Mesodermal cell (in vitro differentiated cells): ENCODE results near the gene ITGA11.
A peak's percentile ranks its signal among the peaks of the same experiment; 100 is the strongest.

ENCODE experiments used
- H3K27ac ChIP-seq: 2 replicates; pipeline ENCODE4 v1.7.0; 2013; ENCODE audit warnings: mild to moderate bottlenecking, low read depth, low read length, moderate library complexity; ENCODE audit not compliant: severe bottlenecking
- H3K36me3 ChIP-seq: 2 replicates; pipeline ENCODE4 v1.7.1; 2013; ENCODE audit warnings: mild to moderate bottlenecking, low read length, moderate library complexity; ENCODE audit not compliant: control insufficient read depth, insufficient read depth
- H3K4me1 ChIP-seq: one replicate; pipeline ENCODE4 v1.7.1; 2013; ENCODE audit warnings: mild to moderate bottlenecking, low read length; ENCODE audit not compliant: insufficient read depth, control insufficient read depth, poor library complexity, severe bottlenecking
- H3K4me3 ChIP-seq: 2 replicates; pipeline ENCODE4 v1.7.0; 2013; ENCODE audit warnings: low read length, control low read depth, mild to moderate bottlenecking; ENCODE audit not compliant: insufficient read depth, poor library complexity, severe bottlenecking; ENCODE audit errors: extremely low read depth
- H3K9me3 ChIP-seq: 2 replicates; pipeline ENCODE4 v1.7.1; 2013; ENCODE audit warnings: mild to moderate bottlenecking, low read length, moderate library complexity; ENCODE audit not compliant: control insufficient read depth
- WGBS, 2 experiments: methylation state at CpG; one replicate each; pipeline ENCODE4 v1.1.5; 2013; ENCODE audit warnings: missing lambda C conversion rate in 2 of 2; ENCODE audit not compliant: insufficient coverage in 2 of 2; 5-methylcytosine and 5-hydroxymethylcytosine counted together

ITGA11 gene

DNA sequence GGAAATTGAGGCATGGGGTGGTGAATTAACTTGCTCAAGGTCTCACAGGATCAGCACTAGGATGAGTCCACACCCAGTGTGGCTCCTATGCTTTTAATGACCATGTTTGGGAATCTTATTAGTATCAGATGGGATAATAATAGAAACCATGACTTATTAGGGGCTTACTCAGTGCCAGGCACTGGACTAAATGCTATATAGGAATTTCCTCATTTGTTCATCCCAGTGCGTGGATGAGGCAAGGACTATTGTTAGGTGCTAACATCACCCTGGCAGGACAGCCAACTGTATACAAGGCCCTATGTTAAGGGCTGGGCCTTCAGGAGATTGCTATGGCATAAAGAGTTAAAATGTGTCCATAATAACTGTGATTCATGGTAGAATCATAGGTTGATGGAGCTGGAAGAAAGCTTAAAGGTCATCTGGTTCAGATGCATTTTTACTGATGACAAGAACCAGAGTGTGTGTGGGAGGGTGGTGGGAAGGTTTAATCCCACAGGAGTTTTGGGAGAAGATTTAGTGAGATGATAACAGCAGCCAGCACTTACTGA is 159.2 kb downstream of the ITGA11 start:
- Histone ChIP-seq H3K36me3 (no peaks in the 10 kb centered on the region), H3K4me1 (peaks cover 20% of the 10 kb centered on the region), H3K9me3 (no peaks in the 10 kb centered on the region), H3K27ac (no peak overlapping the region), H3K4me3 (no peak overlapping the region)
- 90% methylated on average over 1 of the region's 1 CpG; no CpG with 5 or more reads in 1 of the 2 experiments for WGBS, 2 experiments

DNA sequence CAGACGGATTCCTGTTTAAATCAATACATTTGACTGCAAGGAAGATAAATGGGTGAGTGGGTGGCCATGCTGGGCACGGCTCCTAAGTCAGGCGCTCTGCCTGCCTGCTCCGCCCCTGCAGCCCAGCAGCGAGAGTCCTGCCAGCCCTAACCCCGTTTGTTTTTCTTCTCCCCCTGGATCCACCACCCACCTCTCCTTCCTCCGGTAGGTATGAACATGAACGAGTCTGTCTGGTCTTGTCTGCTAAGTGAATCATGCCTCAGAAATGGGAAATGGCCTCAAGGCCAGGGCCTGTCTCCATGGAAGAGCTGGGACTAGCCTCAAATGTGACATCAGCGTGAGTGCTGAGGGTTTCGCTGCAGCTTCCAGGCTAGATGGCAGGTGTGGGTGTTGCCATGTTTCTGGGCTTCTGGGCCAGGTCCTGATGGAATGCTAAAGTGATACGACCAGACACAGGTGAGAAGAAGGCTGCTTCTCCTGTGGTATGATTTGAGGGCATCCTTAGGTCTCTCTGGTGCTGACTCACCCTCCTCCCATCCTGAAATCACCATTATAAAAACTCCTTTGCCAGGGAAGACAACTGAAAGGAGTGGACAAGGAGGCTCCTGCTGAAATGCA is 160.0 kb downstream of the ITGA11 start:
- WGBS, 2 experiments, result 42 to 72% methylated on average over 2 to 3 of the region's 11 CpGs
- peaks cover 20% of the 10 kb centered on the region for H3K4me1 ChIP-seq
- no peaks in the 10 kb centered on the region for H3K36me3 ChIP-seq
- no peaks in the 10 kb centered on the region for H3K9me3 ChIP-seq
- H3K27ac ChIP-seq, result peak overlapping the region; percentile 69
- H3K4me3 ChIP-seq, result no peak overlapping the region

GRCh38 chr15:68268405-68268804 is 163.6 kb downstream of the ITGA11 start:
- Histone ChIP-seq H3K9me3 (no peaks in the 10 kb centered on the region), H3K27ac (no peak overlapping the region), H3K36me3 (no peaks in the 10 kb centered on the region), H3K4me3 (no peak overlapping the region), H3K4me1 (peaks cover 20% of the 10 kb centered on the region)
- WGBS, 2 experiments, result no CpG with 5 or more reads among the region's 3 CpGs

DNA sequence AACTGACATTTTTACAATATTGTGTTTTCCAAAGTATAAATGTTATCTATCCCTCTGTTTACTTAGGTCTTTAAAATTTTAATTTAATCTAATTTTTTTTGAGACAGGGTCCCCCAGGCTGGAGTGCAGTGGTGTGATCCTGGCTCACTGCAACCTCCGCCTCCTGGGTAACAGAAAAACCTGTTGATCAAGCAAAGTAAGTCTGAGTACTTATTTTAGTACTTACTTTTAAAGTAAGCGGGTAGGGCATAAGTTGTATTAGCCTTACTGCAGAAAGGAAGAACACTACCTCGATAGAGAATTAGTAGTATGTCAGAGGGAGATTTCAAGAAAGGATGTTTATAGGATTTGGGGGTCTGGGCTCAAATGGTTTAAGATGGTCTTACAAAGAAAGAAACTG is 166.3 kb downstream of the ITGA11 start:
- Histone ChIP-seq H3K4me3 (no peak overlapping the region), H3K27ac (no peak overlapping the region)
- WGBS, 2 experiments, result 88 to 100% methylated on average over 1 to 3 of the region's 3 CpGs

DNA sequence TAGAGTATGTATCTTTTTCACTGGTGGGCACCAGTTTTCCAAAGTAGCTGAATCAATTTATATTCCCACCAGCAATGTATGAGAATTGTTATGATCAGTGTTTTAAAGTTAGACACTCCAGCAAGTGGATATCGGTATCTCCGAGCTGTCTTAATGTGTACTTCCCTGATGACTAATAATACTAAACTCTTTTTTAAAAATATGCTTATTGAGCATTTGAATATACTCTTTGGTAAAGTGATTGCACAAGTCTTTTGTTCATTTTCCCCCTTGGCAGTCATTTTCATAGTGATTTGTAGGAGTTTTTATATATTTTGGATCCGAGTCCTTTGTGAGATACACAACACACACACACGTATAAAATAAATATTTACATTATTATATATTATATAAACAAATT is 166.9 kb downstream of the ITGA11 start:
- H3K4me1 ChIP-seq, result no peaks in the 10 kb centered on the region
- no CpG with 5 or more reads among the region's 4 CpGs for WGBS, 2 experiments
- no peak overlapping the region for H3K27ac ChIP-seq
- H3K4me3 ChIP-seq, result no peak overlapping the region
- H3K36me3 ChIP-seq, result no peaks in the 10 kb centered on the region
- H3K9me3 ChIP-seq, result no peaks in the 10 kb centered on the region

More for the DNA sequence above, 166.3 kb downstream of the ITGA11 start:
- Histone ChIP-seq H3K9me3 (no peaks in the 10 kb centered on the region), H3K36me3 (no peaks in the 10 kb centered on the region), H3K4me1 (no peaks in the 10 kb centered on the region)

GRCh38 chr15:68264282-68264681 is 167.7 kb downstream of the ITGA11 start:
- WGBS, 2 experiments, result 33 to 37% methylated on average over 1 to 2 of the region's 2 CpGs
- Histone ChIP-seq H3K36me3 (no peaks in the 10 kb centered on the region), H3K27ac (no peak overlapping the region)

GRCh38 chr15:68262514-68263356 is 169.2 kb downstream of the ITGA11 start:
- no peak overlapping the region for H3K27ac ChIP-seq
- H3K36me3 ChIP-seq, result no peaks in the 10 kb centered on the region
- no peaks in the 10 kb centered on the region for H3K9me3 ChIP-seq
- H3K4me1 ChIP-seq, result no peaks in the 10 kb centered on the region
- H3K4me3 ChIP-seq, result no peak overlapping the region
- 86% methylated on average over 1 of the region's 5 CpGs; no CpG with 5 or more reads in 1 of the 2 experiments for WGBS, 2 experiments

More at GRCh38 chr15:68264282-68264681, 167.7 kb downstream of the ITGA11 start:
- Histone ChIP-seq H3K9me3 (no peaks in the 10 kb centered on the region), H3K4me1 (no peaks in the 10 kb centered on the region), H3K4me3 (no peak overlapping the region)

GRCh38 chr15:68261980-68262379 is 170.0 kb downstream of the ITGA11 start:
- peaks cover 4% of the 10 kb centered on the region for H3K4me1 ChIP-seq
- no peak overlapping the region for H3K4me3 ChIP-seq
- no peaks in the 10 kb centered on the region for H3K9me3 ChIP-seq
- H3K27ac ChIP-seq, result no peak overlapping the region
- no peaks in the 10 kb centered on the region for H3K36me3 ChIP-seq
- 100% methylated on average over 2 of the region's 3 CpGs; no CpG with 5 or more reads in 1 of the 2 experiments for WGBS, 2 experiments

GRCh38 chr15:68261241-68261640 is 170.7 kb downstream of the ITGA11 start:
- no peak overlapping the region for H3K4me3 ChIP-seq
- no peaks in the 10 kb centered on the region for H3K36me3 ChIP-seq
- H3K9me3 ChIP-seq, result no peaks in the 10 kb centered on the region
- peaks cover 4% of the 10 kb centered on the region for H3K4me1 ChIP-seq
- no CpG with 5 or more reads among the region's 3 CpGs for WGBS, 2 experiments
- no peak overlapping the region for H3K27ac ChIP-seq

DNA sequence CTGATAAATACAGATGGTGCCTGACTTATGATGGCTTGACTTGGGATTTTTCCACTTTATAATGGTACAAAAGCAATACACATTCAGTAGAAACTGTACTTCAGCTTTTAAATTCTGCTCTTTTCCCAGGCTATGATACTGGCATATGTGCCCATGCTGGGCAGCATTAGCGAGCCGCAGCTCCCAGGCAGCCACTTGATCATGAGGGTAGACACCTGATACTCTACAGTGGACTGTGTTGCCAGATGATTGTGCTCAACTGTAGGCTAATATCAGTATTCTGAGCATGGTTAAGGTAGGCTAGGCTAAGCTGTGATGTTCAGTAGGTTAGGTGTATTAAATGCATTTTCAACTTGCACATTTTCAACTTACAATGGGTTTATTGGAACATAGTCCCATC is 172.1 kb downstream of the ITGA11 start:
- peaks cover 4% of the 10 kb centered on the region for H3K4me1 ChIP-seq
- H3K4me3 ChIP-seq, result no peak overlapping the region
- no peaks in the 10 kb centered on the region for H3K36me3 ChIP-seq
- no peaks in the 10 kb centered on the region for H3K9me3 ChIP-seq
- no peak overlapping the region for H3K27ac ChIP-seq
- WGBS, 2 experiments, result 93 to 100% methylated on average over 2 of the region's 2 CpGs
